SK-N-SH (cell line): ENCODE data around the gene HAUS6. TPM values are rescaled to one million over a fixed set of nuclear protein-coding genes. Genes with fewer than 3 reads are reported as not detected.

Experiments used
- CTCF ChIA-PET: fragments of 300-600, 350-600 bp; formaldehyde crosslinking; extraction: SDS; loops from one replicate; lab custom pipeline; 2021; lab: Yijun Ruan, JAX
- POLR2A ChIA-PET: fragments of 350-600 bp; sonication (Branson Sonifier 250); formaldehyde crosslinking; extraction: SDS; loops from one replicate; lab custom pipeline; 2020; ENCODE audit warnings: antibody characterized with exemption, inconsistent platforms; lab: Yijun Ruan, JAX
- DNase-seq: peaks from one replicate; pipeline ENCODE4 v3.0.0; 2012
- H2AFZ ChIP-seq: fragments of 200-600 bp; sonication (generic); 2 replicates; pipeline ENCODE4 v1.8.1; 2016; ENCODE audit warnings: antibody characterized with exemption, mild to moderate bottlenecking, low read depth
- H3F3A ChIP-seq: fragments of 200-600 bp; sonication (generic); replicated peaks from 2 replicates; pipeline ENCODE3; 2016; ENCODE audit warnings: antibody characterized with exemption, mild to moderate bottlenecking; ENCODE audit not compliant: insufficient read depth
- H3K27ac ChIP-seq, 2 experiments: fragments of 200-500 bp in 1 of 2; fragments of 200-600 bp in 1 of 2; sonication (Bioruptor generic) in 1 of 2; sonication (generic), shearing (Covaris generic) in 1 of 2; 2 replicates each; pipeline versions ENCODE4 v1.5.1 to v1.6.1; 2014 to 2016; ENCODE audit warnings: low read depth in 2 of 2, inconsistent platforms in 1 of 2, low read length in 1 of 2, mild to moderate bottlenecking in 1 of 2, mixed read lengths in 1 of 2
- H3K27me3 ChIP-seq: fragments of 200-600 bp; sonication (generic), shearing (Covaris generic); 2 replicates; pipeline ENCODE4 v1.6.1; 2016; ENCODE audit warnings: mixed run types; ENCODE audit not compliant: insufficient read depth
- H3K36me3 ChIP-seq, 2 experiments: fragments of 200-500 bp in 1 of 2; fragments of 200-600 bp in 1 of 2; sonication (Bioruptor generic) in 1 of 2; sonication (generic) in 1 of 2; replicated peaks in 1 of 2; 2 replicates each; pipeline versions ENCODE3 to v1.5.1; 2014 to 2016; ENCODE audit warnings: low read length in 1 of 2, mild to moderate bottlenecking in 1 of 2; ENCODE audit not compliant: insufficient read depth in 2 of 2, control insufficient read depth in 1 of 2
- H3K4me1 ChIP-seq, 2 experiments: fragments of 200-500 bp in 1 of 2; fragments of 200-600 bp in 1 of 2; sonication (Bioruptor generic) in 1 of 2; sonication (generic), shearing (Covaris generic) in 1 of 2; 2 replicates each; pipeline versions ENCODE4 v1.5.1 to v1.6.1; 2014 to 2016; ENCODE audit warnings: low read depth in 1 of 2, low read length in 1 of 2, mixed run types in 1 of 2; ENCODE audit not compliant: insufficient read depth in 2 of 2, control insufficient read depth in 1 of 2
- H3K4me2 ChIP-seq: fragments of 200-600 bp; sonication (generic), shearing (Covaris generic); 2 replicates; pipeline ENCODE4 v1.6.1; 2017; ENCODE audit warnings: mixed run types
- H3K4me3 ChIP-seq, 2 experiments: fragments of 200-500 bp in 1 of 2; fragments of 200-600 bp in 1 of 2; sonication (Bioruptor generic) in 1 of 2; sonication (generic), shearing (Covaris generic) in 1 of 2; 2 replicates each; pipeline versions ENCODE4 v1.5.1 to v1.8.1; 2014 to 2016; ENCODE audit warnings: low read depth in 2 of 2, inconsistent platforms in 1 of 2, low read length in 1 of 2, mild to moderate bottlenecking in 1 of 2, mixed read lengths in 1 of 2, moderate library complexity in 1 of 2
- H3K79me2 ChIP-seq: fragments of 200-600 bp; sonication (generic); 2 replicates; pipeline ENCODE4 v1.8.1; 2017; ENCODE audit warnings: mild to moderate bottlenecking; ENCODE audit not compliant: insufficient read depth
- H3K9ac ChIP-seq: fragments of 200-600 bp; sonication (generic); 2 replicates; pipeline ENCODE4 v1.6.1; 2017; ENCODE audit warnings: mixed run types
- H3K9me2 ChIP-seq: fragments of 200-600 bp; sonication (generic); 2 replicates; pipeline ENCODE4 v1.6.1; 2017; ENCODE audit warnings: mixed run types
- H3K9me3 ChIP-seq: fragments of 200-600 bp; sonication (generic); 2 replicates; pipeline ENCODE4 v1.6.1; 2017; ENCODE audit warnings: mixed run types, mild to moderate bottlenecking, moderate library complexity
- H4K20me1 ChIP-seq: fragments of 200-600 bp; sonication (generic); 2 replicates; pipeline ENCODE4 v1.6.1; 2017; ENCODE audit warnings: mild to moderate bottlenecking, mixed run types; ENCODE audit not compliant: insufficient read depth
- CTCF ChIP-seq: fragments of 200-600 bp; sonication (generic); IDR thresholded peaks from 2 replicates; pipeline ENCODE4 v1.6.1; 2017; ENCODE audit warnings: antibody characterized with exemption, mild to moderate bottlenecking, moderate library complexity
- ELF1 ChIP-seq: IDR thresholded peaks from 2 replicates; pipeline ENCODE4 v1.4.0; 2012
- EZH2phosphoT487 ChIP-seq: fragments of 200-600 bp; sonication (generic); IDR thresholded peaks from 2 replicates; pipeline ENCODE4 v1.6.1; 2017; ENCODE audit warnings: low read depth, mixed run types, mild to moderate bottlenecking, antibody characterized with exemption, moderate library complexity, borderline replicate concordance
- FOSL2 ChIP-seq: IDR thresholded peaks from 2 replicates; pipeline ENCODE4 v1.4.0; 2012; ENCODE audit warnings: low read depth, mild to moderate bottlenecking, moderate library complexity, borderline replicate concordance
- FOXJ3 ChIP-seq: sonication (generic); formaldehyde crosslinking; IDR thresholded peaks from 2 replicates; pipeline ENCODE4 v1.5.1; 2020; ENCODE audit warnings: mild to moderate bottlenecking, missing genetic modification reagents
- FOXM1 ChIP-seq: IDR thresholded peaks from 2 replicates; pipeline ENCODE4 v1.4.0; 2012; ENCODE audit warnings: low read depth, mild to moderate bottlenecking
- GATA2 ChIP-seq: sonication (generic); formaldehyde crosslinking; IDR thresholded peaks from 2 replicates; pipeline ENCODE4 v1.5.0; 2020; ENCODE audit warnings: mild to moderate bottlenecking, missing genetic modification reagents
- MAX ChIP-seq: IDR thresholded peaks from 2 replicates; pipeline ENCODE4 v1.4.0; 2012; ENCODE audit warnings: low read depth
- MEF2A ChIP-seq: IDR thresholded peaks from 2 replicates; pipeline ENCODE4 v1.4.0; 2012; ENCODE audit warnings: low read depth, borderline replicate concordance
- MXI1 ChIP-seq: IDR thresholded peaks from 2 replicates; pipeline ENCODE4 v1.6.1; 2012; ENCODE audit warnings: mild to moderate bottlenecking, low read depth, low read length, improper control_type of control experiment
- NFIC ChIP-seq: IDR thresholded peaks from 2 replicates; pipeline ENCODE4 v1.4.0; 2012; ENCODE audit warnings: borderline replicate concordance
- NRF1 ChIP-seq: IDR thresholded peaks from 2 replicates; pipeline ENCODE4 v1.6.1; 2012; ENCODE audit warnings: low read depth, mild to moderate bottlenecking, low read length
- POLR2AphosphoS5 ChIP-seq: IDR thresholded peaks from 2 replicates; pipeline ENCODE4 v1.6.1; 2012; ENCODE audit warnings: low read depth, low read length
- RCOR1 ChIP-seq: fragments of 150-350 bp; IDR thresholded peaks from 2 replicates; pipeline ENCODE4 v1.6.1; 2017; ENCODE audit warnings: antibody characterized with exemption, low read length
- RFX5 ChIP-seq: IDR thresholded peaks from 2 replicates; pipeline ENCODE4 v1.6.1; 2012; ENCODE audit warnings: mild to moderate bottlenecking, improper control_type of control experiment, low read length
- RXRA ChIP-seq: IDR thresholded peaks from 2 replicates; pipeline ENCODE4 v1.4.0; 2012; ENCODE audit warnings: low read depth, mild to moderate bottlenecking, borderline replicate concordance
- TAF1 ChIP-seq: IDR thresholded peaks from 2 replicates; pipeline ENCODE4 v1.6.1; 2012; ENCODE audit warnings: low read depth, mild to moderate bottlenecking, low read length, moderate library complexity, borderline replicate concordance
- TCF12 ChIP-seq: IDR thresholded peaks from 2 replicates; pipeline ENCODE4 v1.4.0; 2012
- USF1 ChIP-seq: IDR thresholded peaks from 2 replicates; pipeline ENCODE4 v1.4.0; 2012; ENCODE audit warnings: low read depth, borderline replicate concordance
- YY1 ChIP-seq: IDR thresholded peaks from 2 replicates; pipeline ENCODE4 v1.4.0; 2012; ENCODE audit warnings: low read depth, mild to moderate bottlenecking
- ZBTB33 ChIP-seq: IDR thresholded peaks from 2 replicates; pipeline ENCODE4 v1.4.0; 2012; ENCODE audit warnings: low read depth, borderline replicate concordance
- WGBS: methylation state at CpG from one replicate; pipeline ENCODE4 v1.1.6; 2017; ENCODE audit warnings: low lambda C conversion rate; 5-methylcytosine and 5-hydroxymethylcytosine counted together
- polyA plus RNA-seq, 3 experiments: library from polyadenylated mRNA; depleted of rRNA; stranded (reverse); fragments of >200 nt; gene quantifications; 2 replicates each; pipeline ENCODE4 v1.2.3, GENCODE V29; 2012

The HAUS6 gene
- polyA plus RNA-seq, 1 of the 3 experiments (the other 2 are of a cell fraction), result 4.7 TPM

- no peak for TF ChIP-seq USF1
- no peak for TF ChIP-seq FOXM1
- TF ChIP-seq FOXJ3 (CRISPR knock-in tag), result no peak
- no peak for TF ChIP-seq MAX
These were observed 18.2 kb upstream of the HAUS6 start (continued) for GRCh38 chr9:19120877-19121276.

GRCh38 chr9:19119801-19120440 is 17.2 kb upstream of the HAUS6 start:
- no peak for TF ChIP-seq TCF12
- TF ChIP-seq POLR2AphosphoS5, result no peak
- no peak for TF ChIP-seq TAF1
- no peak for TF ChIP-seq RXRA
- no peak for TF ChIP-seq FOXM1
- no peak for TF ChIP-seq NRF1
- no peak for TF ChIP-seq NFIC
- TF ChIP-seq FOSL2, result no peak
- WGBS, result 92% methylated on average over 7 of the region's 7 CpGs
- H3K4me2 ChIP-seq, result no peak overlapping the region
- no peak overlapping the region for H3K27ac ChIP-seq
- no peaks in the 10 kb centered on the region for H4K20me1 ChIP-seq
- no peak for DNase-seq
- peaks cover 17% of the 10 kb centered on the region for H3F3A ChIP-seq
- ChIA-PET CTCF (interaction anchor here (1.9 to 2.0 kb wide), 2 partner anchors 11 to 71 kb away, joined by 5 to 8 read pairs; partner anchors contain the start of gene RRAGA), POLR2A (no interaction called here)
- peaks cover 0 to 15% of the 10 kb centered on the region in 2 experiments; a peak in 1 of 4 replicates for H3K4me1 ChIP-seq
- no peak overlapping the region for H3K4me3 ChIP-seq
- H3K9ac ChIP-seq, result no peak overlapping the region
- peaks cover 50 to 67% of the 10 kb centered on the region in 2 experiments for H3K36me3 ChIP-seq
- H3K79me2 ChIP-seq, result peaks cover 10% of the 10 kb centered on the region; the same call in 1 of the 2 replicates
- H2AFZ ChIP-seq, result no peak overlapping the region
- H3K9me3 ChIP-seq, result no peaks in the 10 kb centered on the region
- H3K27me3 ChIP-seq, result no peaks in the 10 kb centered on the region
- no peaks in the 10 kb centered on the region for H3K9me2 ChIP-seq

GRCh38 chr9:19119246-19119645 is 16.5 kb upstream of the HAUS6 start:
- no peaks in the 10 kb centered on the region for H3K9me3 ChIP-seq
- no peaks in the 10 kb centered on the region for H3K9me2 ChIP-seq
- H3K4me3 ChIP-seq, result no peak overlapping the region
- H3K27ac ChIP-seq, result no peak overlapping the region
- H3K79me2 ChIP-seq, result peaks cover 8% of the 10 kb centered on the region; the same call in 1 of the 2 replicates
- no peak overlapping the region for H2AFZ ChIP-seq
- no peaks in the 10 kb centered on the region for H4K20me1 ChIP-seq
- no peak overlapping the region for H3K9ac ChIP-seq
- ChIA-PET POLR2A (no interaction called here), CTCF (interaction anchor here (2.0 kb wide), 1 partner anchor 11 kb away, joined by 5 read pairs; no protein-coding TSS in a partner anchor)
- 93% methylated on average over 3 of the region's 3 CpGs for WGBS
- H3K27me3 ChIP-seq, result no peaks in the 10 kb centered on the region
- H3F3A ChIP-seq, result peaks cover 17% of the 10 kb centered on the region
- peaks cover 50 to 62% of the 10 kb centered on the region in 2 experiments for H3K36me3 ChIP-seq
- no peak overlapping the region for H3K4me2 ChIP-seq
- no peak for TF ChIP-seq ZBTB33
- no peak for TF ChIP-seq MEF2A
- no peak for TF ChIP-seq GATA2 (CRISPR knock-in tag)
- TF ChIP-seq ELF1, result no peak
- TF ChIP-seq MXI1, result no peak
- TF ChIP-seq YY1, result no peak
- TF ChIP-seq RFX5, result no peak
- no peak for TF ChIP-seq POLR2AphosphoS5
- TF ChIP-seq CTCF, result no peak
- no peak for TF ChIP-seq FOXJ3 (CRISPR knock-in tag)
- TF ChIP-seq NRF1, result no peak
- TF ChIP-seq RCOR1, result no peak
- TF ChIP-seq EZH2phosphoT487, result no peak
- no peak for TF ChIP-seq FOSL2
- TF ChIP-seq RXRA, result no peak
- no peak for DNase-seq
- peaks cover 0 to 15% of the 10 kb centered on the region in 2 experiments; a peak in 1 of 4 replicates for H3K4me1 ChIP-seq
